Left forelimb (tissue), 1 donor: ENCODE results near the gene PHACTR3.
"Not testable (repeated sequence)": the region's sequence is repeated elsewhere in the genome, so short reads cannot be mapped to it uniquely, and the experiment has no call there.

ENCODE experiments used
- DNase-seq: peaks from one replicate; pipeline ENCODE4 v3.0.0-alpha.2; 2018; ENCODE audit warnings: low spot score

PHACTR3 gene

GRCh38 chr20:59603781-59604541, at the start of gene PHACTR3:
Gene PHACTR3, plus strand, starts transcription at chr20:59604540. Its CDS starts 475 bp downstream, at chr20:59605015.
- no peak for DNase-seq

- not testable (repeated sequence) for DNase-seq
Measured at GRCh38 chr20:59557733-59558529, 46.4 kb upstream of the PHACTR3 start.

GRCh38 chr20:59559024-59559817, 45.1 kb upstream of the PHACTR3 start:
- no peak for DNase-seq

GRCh38 chr20:59559863-59560262, 44.5 kb upstream of the PHACTR3 start:
- DNase-seq: no peak

- DNase-seq: no peak
Measured at GRCh38 chr20:59560588-59561227, 43.6 kb upstream of the PHACTR3 start.

GRCh38 chr20:59561228-59561605, 43.1 kb upstream of the PHACTR3 start:
- DNase-seq: no peak

- no peak for DNase-seq
Measured at GRCh38 chr20:59561614-59562277, 42.6 kb upstream of the PHACTR3 start.

- no peak for DNase-seq
Measured at GRCh38 chr20:59564171-59564570, 40.2 kb upstream of the PHACTR3 start.

- no peak for DNase-seq
Measured at GRCh38 chr20:59564943-59565342, 39.4 kb upstream of the PHACTR3 start.

- DNase-seq: no peak
Measured at GRCh38 chr20:59565768-59566461, 38.4 kb upstream of the PHACTR3 start.

- no peak for DNase-seq
Measured at GRCh38 chr20:59566631-59567524, 37.5 kb upstream of the PHACTR3 start.

- DNase-seq: no peak
Measured at GRCh38 chr20:59567585-59568508, 36.5 kb upstream of the PHACTR3 start.

- no peak for DNase-seq
Measured at GRCh38 chr20:59568509-59569024, 35.8 kb upstream of the PHACTR3 start.

- DNase-seq: no peak
Measured at GRCh38 chr20:59569305-59569704, 35.0 kb upstream of the PHACTR3 start.

GRCh38 chr20:59571151-59571550, 33.2 kb upstream of the PHACTR3 start:
- DNase-seq: no peak

- DNase-seq: peak; percentile 78
Measured at GRCh38 chr20:59571551-59572314, 32.6 kb upstream of the PHACTR3 start.

- DNase-seq: no peak
Measured at GRCh38 chr20:59572515-59572914, 31.8 kb upstream of the PHACTR3 start.

- DNase-seq: peak; percentile 53
Measured at GRCh38 chr20:59573837-59574236, 30.5 kb upstream of the PHACTR3 start.
